Suprapubic skin (tissue), 4 donors: ENCODE results near the gene PDE11A.

Source experiments
- EP300 ChIP-seq: sonication (generic); formaldehyde crosslinking; IDR thresholded peaks from one replicate; pipeline ENCODE4 v1.6.1; 2017; ENCODE audit warnings: antibody characterized with exemption
- POLR2A ChIP-seq, 2 donors: fragments of 450-650 bp; IDR thresholded peaks; one replicate each; pipeline ENCODE4 v1.6.1; 2017; ENCODE audit warnings: antibody characterized with exemption in 2 of 2, mild to moderate bottlenecking in 2 of 2, moderate library complexity in 2 of 2
- POLR2AphosphoS5 ChIP-seq, 3 donors: sonication (generic); formaldehyde crosslinking; IDR thresholded peaks; one replicate each; pipeline ENCODE4 v1.6.1; 2017; ENCODE audit warnings: antibody characterized with exemption in 3 of 3
- TF ChIP-seq, protein P1 (sequence below), 2 donors: fragments of 200-600 bp in 1 of 2; fragments of 450-650 bp in 1 of 2; sonication (generic) in 1 of 2; IDR thresholded peaks; one replicate each; pipeline ENCODE4 v1.5.1; 2016 to 2019; ENCODE audit warnings: antibody characterized with exemption in 2 of 2, mild to moderate bottlenecking in 1 of 2, moderate library complexity in 1 of 2

DNA sequence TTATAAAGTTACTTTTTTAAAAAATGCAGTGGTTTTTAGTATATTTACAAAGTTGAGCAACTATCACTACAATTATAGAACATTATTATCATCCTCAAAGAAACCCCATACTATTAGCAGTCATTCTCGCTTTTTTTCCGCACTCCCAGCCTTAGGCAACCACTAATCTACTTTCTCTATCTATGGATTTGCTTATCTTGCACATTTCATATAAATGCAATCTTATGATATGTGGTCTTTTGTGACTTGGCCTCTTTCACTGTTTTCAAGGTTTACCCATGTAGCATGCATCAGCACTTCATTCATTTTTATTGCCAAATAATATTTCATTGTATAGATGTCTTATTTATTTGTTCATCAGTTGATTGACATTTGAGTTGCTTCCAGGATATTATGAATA, 406.6 kb downstream of the PDE11A start:
- TF ChIP-seq, protein P1, sequence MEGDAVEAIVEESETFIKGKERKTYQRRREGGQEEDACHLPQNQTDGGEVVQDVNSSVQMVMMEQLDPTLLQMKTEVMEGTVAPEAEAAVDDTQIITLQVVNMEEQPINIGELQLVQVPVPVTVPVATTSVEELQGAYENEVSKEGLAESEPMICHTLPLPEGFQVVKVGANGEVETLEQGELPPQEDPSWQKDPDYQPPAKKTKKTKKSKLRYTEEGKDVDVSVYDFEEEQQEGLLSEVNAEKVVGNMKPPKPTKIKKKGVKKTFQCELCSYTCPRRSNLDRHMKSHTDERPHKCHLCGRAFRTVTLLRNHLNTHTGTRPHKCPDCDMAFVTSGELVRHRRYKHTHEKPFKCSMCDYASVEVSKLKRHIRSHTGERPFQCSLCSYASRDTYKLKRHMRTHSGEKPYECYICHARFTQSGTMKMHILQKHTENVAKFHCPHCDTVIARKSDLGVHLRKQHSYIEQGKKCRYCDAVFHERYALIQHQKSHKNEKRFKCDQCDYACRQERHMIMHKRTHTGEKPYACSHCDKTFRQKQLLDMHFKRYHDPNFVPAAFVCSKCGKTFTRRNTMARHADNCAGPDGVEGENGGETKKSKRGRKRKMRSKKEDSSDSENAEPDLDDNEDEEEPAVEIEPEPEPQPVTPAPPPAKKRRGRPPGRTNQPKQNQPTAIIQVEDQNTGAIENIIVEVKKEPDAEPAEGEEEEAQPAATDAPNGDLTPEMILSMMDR (IDR thresholded peaks at IDR 0.05): no peak
- TF ChIP-seq POLR2A (IDR thresholded peaks at IDR 0.05) (no peak), POLR2AphosphoS5 (IDR thresholded peaks at IDR 0.05) (no peak), EP300 (no peak)
